Right atrium auricular region (tissue), 2 donors: Measurements from ENCODE around the gene POLD4. TPM values are rescaled to one million over a fixed set of nuclear protein-coding genes. Genes with fewer than 3 reads are reported as not detected.

Experiments used
- DNase-seq: peaks from one replicate; pipeline ENCODE4 v3.0.0-alpha.2; 2019; ENCODE audit warnings: low spot score
- H3K27ac ChIP-seq, 2 donors: fragments of 200-600 bp; sonication (generic); 1 replicate in 1 of 2; 2 replicates in 1 of 2; pipeline ENCODE4 v1.5.1; 2016 to 2019
- H3K27me3 ChIP-seq, 2 donors: fragments of 200-600 bp; sonication (generic); one replicate each; pipeline versions ENCODE4 v1.5.1 to v1.6.0; 2017 to 2019
- H3K36me3 ChIP-seq: fragments of 200-600 bp; sonication (generic); one replicate; pipeline ENCODE4 v1.5.1; 2016
- H3K4me1 ChIP-seq, 2 donors: fragments of 200-600 bp; sonication (generic); one replicate each; pipeline versions ENCODE4 v1.5.1 to v1.6.0; 2017 to 2019
- H3K4me3 ChIP-seq, 2 donors: fragments of 200-600 bp; sonication (generic); 1 replicate in 1 of 2; 2 replicates in 1 of 2; pipeline ENCODE4 v1.5.1; 2017 to 2019; ENCODE audit warnings: mild to moderate bottlenecking in 1 of 2, moderate library complexity in 1 of 2
- H3K9me3 ChIP-seq, 2 donors: fragments of 200-600 bp; sonication (generic); one replicate each; pipeline ENCODE4 v1.5.1; 2019
- total RNA-seq, 2 donors: library from RNA; depleted of rRNA; stranded (reverse); fragments of >200 nt; gene quantifications; one replicate each; pipeline ENCODE4 v1.1.0, GENCODE V29; 2016
- TF ChIP-seq, protein P1 (sequence below), 2 donors: fragments of 200-600 bp; sonication (generic); IDR thresholded peaks; one replicate each; pipeline ENCODE4 v1.5.1; 2019; ENCODE audit warnings: antibody characterized with exemption in 2 of 2

POLD4 gene
- total RNA-seq, 2 donors from 2014 or later = 115 to 136 TPM

DNA sequence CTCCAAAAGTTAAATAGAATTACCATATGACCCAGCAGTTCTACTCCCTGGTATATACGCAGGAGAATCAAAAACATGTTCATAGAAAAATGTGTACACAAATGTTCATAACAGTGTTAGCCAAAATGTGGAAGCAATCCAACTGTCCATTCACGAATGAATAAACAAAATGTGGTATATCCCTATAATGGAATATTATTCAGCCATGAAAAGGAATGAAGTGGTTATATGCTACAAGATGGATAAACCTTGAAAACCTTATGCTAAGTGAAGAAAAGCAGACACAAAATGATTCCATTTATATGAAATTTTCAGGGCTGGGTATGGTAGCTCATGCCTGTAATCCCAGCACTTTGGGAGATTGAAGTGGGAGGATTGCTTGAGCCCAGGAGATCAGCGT, 16.1 kb downstream of the POLD4 start:
- H3K4me3 ChIP-seq = no peak overlapping the region
- H3K27ac ChIP-seq = no peak overlapping the region
- no peak for DNase-seq
- H3K9me3 ChIP-seq = no peaks in the 10 kb centered on the region
- H3K4me1 ChIP-seq = no peaks in the 10 kb centered on the region
- H3K27me3 ChIP-seq = no peaks in the 10 kb centered on the region
- TF ChIP-seq, protein P1, sequence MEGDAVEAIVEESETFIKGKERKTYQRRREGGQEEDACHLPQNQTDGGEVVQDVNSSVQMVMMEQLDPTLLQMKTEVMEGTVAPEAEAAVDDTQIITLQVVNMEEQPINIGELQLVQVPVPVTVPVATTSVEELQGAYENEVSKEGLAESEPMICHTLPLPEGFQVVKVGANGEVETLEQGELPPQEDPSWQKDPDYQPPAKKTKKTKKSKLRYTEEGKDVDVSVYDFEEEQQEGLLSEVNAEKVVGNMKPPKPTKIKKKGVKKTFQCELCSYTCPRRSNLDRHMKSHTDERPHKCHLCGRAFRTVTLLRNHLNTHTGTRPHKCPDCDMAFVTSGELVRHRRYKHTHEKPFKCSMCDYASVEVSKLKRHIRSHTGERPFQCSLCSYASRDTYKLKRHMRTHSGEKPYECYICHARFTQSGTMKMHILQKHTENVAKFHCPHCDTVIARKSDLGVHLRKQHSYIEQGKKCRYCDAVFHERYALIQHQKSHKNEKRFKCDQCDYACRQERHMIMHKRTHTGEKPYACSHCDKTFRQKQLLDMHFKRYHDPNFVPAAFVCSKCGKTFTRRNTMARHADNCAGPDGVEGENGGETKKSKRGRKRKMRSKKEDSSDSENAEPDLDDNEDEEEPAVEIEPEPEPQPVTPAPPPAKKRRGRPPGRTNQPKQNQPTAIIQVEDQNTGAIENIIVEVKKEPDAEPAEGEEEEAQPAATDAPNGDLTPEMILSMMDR (IDR thresholded peaks at IDR 0.05) = no peak
- no peaks in the 10 kb centered on the region for H3K36me3 ChIP-seq

DNA sequence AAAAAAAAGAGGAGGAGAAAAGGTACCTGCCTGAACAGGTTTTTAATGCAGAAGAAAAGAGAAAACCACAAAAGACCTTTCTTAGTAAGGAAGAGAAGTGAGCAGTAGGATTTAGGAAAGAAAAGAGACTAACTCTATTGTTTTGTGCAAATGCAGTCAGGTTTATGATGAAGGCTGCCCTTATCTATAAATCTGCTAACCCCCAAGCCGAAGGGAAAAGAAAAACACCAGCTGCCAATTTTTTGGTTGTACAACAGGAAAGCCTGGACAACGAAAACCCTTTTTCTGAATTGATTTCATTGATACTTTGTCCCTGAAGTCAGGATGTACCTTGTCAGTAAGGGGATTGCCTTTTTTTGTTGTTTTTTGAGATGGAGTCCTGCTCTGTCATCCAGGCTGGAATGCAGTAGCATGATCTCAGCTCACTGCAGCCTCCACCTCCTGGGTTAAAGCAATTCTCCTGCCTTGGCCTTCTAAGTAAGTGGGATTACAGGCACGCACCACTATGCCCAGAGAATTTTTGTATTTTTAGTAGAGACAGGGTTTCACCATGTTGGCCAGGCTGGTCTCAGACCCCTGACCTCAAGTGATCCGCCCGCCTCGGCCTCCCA, 21.2 kb downstream of the POLD4 start:
- DNase-seq = no peak
- TF ChIP-seq, protein P1 (IDR thresholded peaks at IDR 0.05) = no peak

DNA sequence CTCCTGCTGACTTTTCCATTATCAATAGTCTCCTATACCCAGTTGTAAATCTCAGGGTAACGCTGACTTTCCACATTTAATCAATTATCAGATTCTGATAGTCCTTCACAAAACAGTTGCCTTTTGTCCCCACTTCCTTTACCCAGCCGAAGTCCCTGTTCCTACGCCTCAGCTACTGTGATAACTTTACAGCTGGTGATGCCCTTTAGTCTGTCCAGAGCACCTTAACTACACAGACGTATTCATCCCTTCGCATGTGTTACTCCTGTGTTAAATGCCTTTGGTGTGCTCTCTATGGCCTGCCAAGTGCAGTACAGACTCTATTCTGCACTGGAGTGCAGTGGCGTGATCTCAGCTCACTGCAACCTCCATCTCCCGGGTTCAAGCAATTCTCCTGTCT, 29.8 kb downstream of the POLD4 start:
- no peaks in the 10 kb centered on the region for H3K36me3 ChIP-seq
- peaks cover 0 to 7% of the 10 kb centered on the region in 2 donors for H3K4me1 ChIP-seq
- no peak for DNase-seq
- TF ChIP-seq, protein P1 (IDR thresholded peaks at IDR 0.05) = no peak
- H3K27ac ChIP-seq = no peak overlapping the region
- H3K9me3 ChIP-seq = no peaks in the 10 kb centered on the region
- H3K4me3 ChIP-seq = no peak overlapping the region
- H3K27me3 ChIP-seq = no peaks in the 10 kb centered on the region

More for the DNA sequence above, 21.2 kb downstream of the POLD4 start:
- Histone ChIP-seq H3K4me3 (no peak overlapping the region), H3K9me3 (no peaks in the 10 kb centered on the region), H3K27ac (no peak overlapping the region), H3K4me1 (no peaks in the 10 kb centered on the region), H3K27me3 (no peaks in the 10 kb centered on the region), H3K36me3 (no peaks in the 10 kb centered on the region)

DNA sequence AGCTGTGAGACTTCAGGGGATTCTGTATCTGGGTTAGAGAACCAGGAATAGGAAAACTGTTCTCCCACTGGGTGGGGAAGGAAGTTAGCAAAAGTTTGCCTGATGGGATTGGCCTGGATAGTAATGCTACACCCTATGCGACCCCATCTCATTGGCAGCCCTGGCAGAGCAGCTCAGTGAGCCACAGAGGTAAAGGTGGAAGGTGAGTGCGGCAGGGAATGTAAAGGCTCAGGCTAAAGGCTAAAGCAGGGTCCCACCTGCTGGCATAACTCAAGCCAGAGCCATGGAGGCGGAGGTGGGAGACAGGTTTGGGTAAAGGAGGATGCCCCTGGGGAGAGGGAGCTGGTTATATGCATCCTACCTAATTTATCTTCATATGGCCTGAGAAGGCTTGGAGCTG, 31.3 kb downstream of the POLD4 start:
- Histone ChIP-seq H3K4me3 (no peak overlapping the region), H3K27me3 (no peaks in the 10 kb centered on the region), H3K27ac (no peak overlapping the region), H3K4me1 (peaks cover 0 to 13% of the 10 kb centered on the region in 2 donors), H3K36me3 (no peaks in the 10 kb centered on the region), H3K9me3 (no peaks in the 10 kb centered on the region)
- TF ChIP-seq, protein P1 (IDR thresholded peaks at IDR 0.05) = no peak
- DNase-seq = no peak

DNA sequence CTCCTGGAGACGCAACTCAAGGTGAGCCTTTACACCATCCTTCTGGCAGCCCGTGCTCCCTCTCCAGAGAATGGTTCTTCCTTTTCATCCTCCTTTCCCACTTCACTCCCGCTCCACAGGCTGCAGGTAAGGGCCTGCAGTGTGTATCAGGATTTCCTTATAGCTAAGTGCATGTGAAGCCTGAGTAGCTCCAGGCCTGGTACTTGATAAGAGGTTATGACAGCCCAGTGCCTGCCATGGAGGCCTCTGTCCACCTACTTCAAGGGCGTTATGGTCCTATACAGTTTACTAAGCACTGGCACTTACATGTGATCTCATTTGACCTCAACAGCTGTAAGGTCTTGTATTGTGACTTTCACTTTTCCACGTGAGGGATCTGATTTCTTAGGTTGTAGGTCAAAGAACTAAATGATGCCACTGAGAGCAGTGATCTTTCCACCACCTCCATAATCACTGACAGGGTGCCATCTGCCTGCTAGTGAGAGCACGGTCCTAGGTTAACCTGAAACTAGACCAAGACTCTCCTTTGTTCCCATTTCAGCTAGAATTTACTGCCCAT, 32.0 kb downstream of the POLD4 start:
- H3K27ac ChIP-seq = no peak overlapping the region
- H3K4me3 ChIP-seq = no peak overlapping the region
- no peaks in the 10 kb centered on the region for H3K9me3 ChIP-seq
- no peak for DNase-seq
- no peaks in the 10 kb centered on the region for H3K36me3 ChIP-seq
- TF ChIP-seq, protein P1 (IDR thresholded peaks at IDR 0.05) = no peak
- H3K4me1 ChIP-seq = peaks cover 0 to 17% of the 10 kb centered on the region in 2 donors
- no peaks in the 10 kb centered on the region for H3K27me3 ChIP-seq

DNA sequence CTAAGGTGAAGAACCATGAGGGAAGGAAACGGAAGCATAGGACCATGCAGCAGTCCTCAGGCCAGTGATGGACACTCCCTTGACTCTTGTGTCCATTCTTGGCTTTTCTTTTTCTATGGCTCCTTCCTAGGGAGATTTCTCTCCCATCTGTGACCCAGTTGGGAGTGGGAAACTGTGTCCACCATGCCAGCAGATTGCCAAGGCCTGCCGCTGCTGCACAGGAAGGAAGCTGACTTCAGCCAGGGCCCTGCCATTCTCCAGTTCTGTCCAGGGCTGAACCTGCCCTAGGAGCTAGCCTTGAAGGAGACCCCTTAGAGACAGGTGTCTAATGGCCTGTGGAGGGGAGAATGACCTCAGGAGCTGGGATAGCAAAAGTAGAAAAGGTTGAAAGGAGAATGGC, 32.7 kb downstream of the POLD4 start:
- TF ChIP-seq, protein P1 (IDR thresholded peaks at IDR 0.05) = no peak
- H3K4me3 ChIP-seq = no peak overlapping the region
- no peak overlapping the region for H3K27ac ChIP-seq
- H3K27me3 ChIP-seq = no peaks in the 10 kb centered on the region
- no peaks in the 10 kb centered on the region for H3K36me3 ChIP-seq
- no peak for DNase-seq
- H3K4me1 ChIP-seq = peaks cover 0 to 19% of the 10 kb centered on the region in 2 donors
- no peaks in the 10 kb centered on the region for H3K9me3 ChIP-seq
